Chondrocyte (in vitro differentiated cells): Measurements from ENCODE around the gene CERK. TPM values are rescaled to one million over a fixed set of nuclear protein-coding genes. Genes with fewer than 3 reads are reported as not detected.
A peak's percentile ranks its signal among the peaks of the same experiment; 100 is the strongest.

Experiments used
- DNase-seq: peaks from one replicate; pipeline ENCODE4 v3.0.0; 2021; ENCODE audit warnings: mixed read lengths, low spot score
- H3K27ac Mint-ChIP-seq: one replicate; pipeline ENCODE4 v1.8.0; 2021; ENCODE audit warnings: mild to moderate bottlenecking, moderate library complexity, mixed read lengths; ENCODE audit not compliant: unreplicated experiment
- H3K27me3 Mint-ChIP-seq: 2 replicates; pipeline ENCODE4 v1.8.0; 2021; ENCODE audit warnings: low read depth, mixed read lengths
- H3K36me3 Mint-ChIP-seq: 2 replicates; pipeline ENCODE4 v1.8.0; 2021; ENCODE audit warnings: low read depth, mixed read lengths
- H3K4me1 Mint-ChIP-seq: 2 replicates; pipeline ENCODE4 v1.8.0; 2021; ENCODE audit warnings: low read depth, mild to moderate bottlenecking, mixed read lengths
- H3K4me3 Mint-ChIP-seq: one replicate; pipeline ENCODE4 v1.8.0; 2021; ENCODE audit warnings: mild to moderate bottlenecking, moderate library complexity, mixed read lengths; ENCODE audit not compliant: unreplicated experiment
- H3K9me3 Mint-ChIP-seq: 2 replicates; pipeline ENCODE4 v1.8.0; 2021; ENCODE audit warnings: low read depth, mixed read lengths
- total RNA-seq: library from RNA; stranded (reverse); gene quantifications from 3 replicates; pipeline ENCODE4 v1.2.1, GENCODE V29; 2021
- TF ChIP-seq, protein P1 (sequence below): fragments of 200-600 bp; sonication (generic); IDR thresholded peaks from 2 replicates; pipeline ENCODE4 v1.5.0; 2021; ENCODE audit warnings: antibody characterized with exemption, mild to moderate bottlenecking, moderate library complexity

CERK gene
- total RNA-seq, 1 donor from 2014 or later, result 28.8 TPM

DNA sequence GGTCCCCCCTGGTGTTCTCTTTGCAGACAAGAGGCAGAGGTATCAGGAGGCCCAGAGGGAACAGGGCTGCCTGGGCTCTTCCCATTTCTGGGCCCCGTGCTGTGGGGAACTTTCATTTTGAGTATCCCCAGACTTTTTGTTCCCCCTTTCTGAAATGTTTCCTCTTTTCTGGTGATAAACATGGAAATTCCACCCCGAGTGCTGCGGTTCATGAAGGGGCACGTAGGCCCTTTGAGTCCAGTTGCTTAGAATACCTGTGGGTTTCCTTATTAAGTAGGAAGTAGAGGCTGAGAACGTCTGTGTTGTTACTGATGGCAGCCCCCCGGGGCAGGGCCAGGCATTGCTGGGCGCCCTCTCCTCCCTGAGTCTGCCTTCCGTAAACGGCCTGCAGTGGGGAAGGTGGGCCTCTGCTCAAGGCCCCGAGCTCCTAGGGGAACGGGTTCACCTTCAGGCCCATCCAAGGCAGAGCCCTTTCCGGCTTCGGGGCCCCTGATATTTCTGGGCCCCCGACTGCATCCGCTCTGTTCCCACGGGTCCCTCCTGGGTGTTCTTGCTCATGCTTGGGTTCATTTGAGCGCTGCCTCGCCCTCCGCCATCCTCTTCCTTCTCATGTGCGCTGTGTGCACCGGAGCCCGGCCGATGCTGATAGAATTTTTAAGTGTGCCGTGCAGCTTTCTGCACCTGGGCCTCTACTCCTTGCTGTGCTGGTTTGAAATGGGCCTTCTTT is 36.4 kb upstream of the CERK start:
- no peaks in the 10 kb centered on the region for H3K9me3 Mint-ChIP-seq

DNA sequence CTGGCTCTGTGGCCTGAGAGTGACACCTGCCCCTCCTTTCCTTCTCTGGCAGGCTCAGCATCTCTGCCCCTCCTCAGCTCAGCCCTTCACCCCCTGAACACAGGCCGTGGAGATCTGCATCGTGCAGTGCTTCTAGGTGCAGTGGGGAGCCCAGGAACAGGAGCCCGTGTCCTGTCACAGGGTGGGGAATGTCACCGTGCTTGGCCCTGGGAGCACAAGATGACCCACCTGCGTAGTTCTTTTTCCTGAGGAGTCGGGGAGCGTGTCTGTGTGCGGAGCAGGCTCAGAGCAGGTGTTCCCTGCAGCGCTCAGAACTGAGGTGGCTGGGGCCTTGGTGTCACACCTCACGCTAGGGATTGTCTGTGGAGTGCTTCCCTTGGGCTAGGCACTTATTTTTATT is 35.0 kb upstream of the CERK start:
- TF ChIP-seq, protein P1, sequence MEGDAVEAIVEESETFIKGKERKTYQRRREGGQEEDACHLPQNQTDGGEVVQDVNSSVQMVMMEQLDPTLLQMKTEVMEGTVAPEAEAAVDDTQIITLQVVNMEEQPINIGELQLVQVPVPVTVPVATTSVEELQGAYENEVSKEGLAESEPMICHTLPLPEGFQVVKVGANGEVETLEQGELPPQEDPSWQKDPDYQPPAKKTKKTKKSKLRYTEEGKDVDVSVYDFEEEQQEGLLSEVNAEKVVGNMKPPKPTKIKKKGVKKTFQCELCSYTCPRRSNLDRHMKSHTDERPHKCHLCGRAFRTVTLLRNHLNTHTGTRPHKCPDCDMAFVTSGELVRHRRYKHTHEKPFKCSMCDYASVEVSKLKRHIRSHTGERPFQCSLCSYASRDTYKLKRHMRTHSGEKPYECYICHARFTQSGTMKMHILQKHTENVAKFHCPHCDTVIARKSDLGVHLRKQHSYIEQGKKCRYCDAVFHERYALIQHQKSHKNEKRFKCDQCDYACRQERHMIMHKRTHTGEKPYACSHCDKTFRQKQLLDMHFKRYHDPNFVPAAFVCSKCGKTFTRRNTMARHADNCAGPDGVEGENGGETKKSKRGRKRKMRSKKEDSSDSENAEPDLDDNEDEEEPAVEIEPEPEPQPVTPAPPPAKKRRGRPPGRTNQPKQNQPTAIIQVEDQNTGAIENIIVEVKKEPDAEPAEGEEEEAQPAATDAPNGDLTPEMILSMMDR, result no peak
- peaks cover 52% of the 10 kb centered on the region for H3K4me1 Mint-ChIP-seq
- H3K4me3 Mint-ChIP-seq, result no peak overlapping the region
- DNase-seq, result peak; percentile 64
- no peak overlapping the region for H3K27ac Mint-ChIP-seq
- H3K27me3 Mint-ChIP-seq, result no peaks in the 10 kb centered on the region
- H3K36me3 Mint-ChIP-seq, result no peaks in the 10 kb centered on the region
- H3K9me3 Mint-ChIP-seq, result no peaks in the 10 kb centered on the region

More for the DNA sequence above, 36.4 kb upstream of the CERK start:
- Mint-ChIP-seq H3K36me3 (no peaks in the 10 kb centered on the region), H3K27ac (peak overlapping the region; percentile 67), H3K4me1 (peaks cover 45% of the 10 kb centered on the region), H3K27me3 (no peaks in the 10 kb centered on the region), H3K4me3 (no peak overlapping the region)
- TF ChIP-seq, protein P1, result no peak
- DNase-seq, result peak; percentile 70

DNA sequence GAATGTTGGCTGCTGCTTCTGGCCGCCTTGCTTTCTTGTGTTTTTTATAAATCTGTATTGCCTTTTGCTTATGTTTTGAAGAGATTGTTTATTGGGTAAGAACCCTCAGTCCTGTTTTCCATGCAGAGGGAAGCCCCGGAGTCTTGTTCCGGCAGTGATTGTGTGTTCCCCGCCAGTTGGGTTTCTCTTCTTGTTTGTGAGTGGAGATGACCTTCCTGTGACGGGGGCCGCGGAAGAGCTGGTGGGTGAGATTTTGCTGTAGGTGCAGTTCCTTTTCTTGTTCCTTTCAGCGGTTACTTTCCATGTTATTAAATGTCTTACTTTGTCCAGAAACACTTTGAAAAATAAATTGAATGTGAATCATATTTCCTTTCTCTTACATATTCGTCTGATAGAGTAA is 32.7 kb upstream of the CERK start:
- TF ChIP-seq, protein P1, result no peak
- Mint-ChIP-seq H3K9me3 (no peaks in the 10 kb centered on the region), H3K27me3 (no peaks in the 10 kb centered on the region), H3K27ac (peak overlapping the region; percentile 8), H3K4me1 (peaks cover 42% of the 10 kb centered on the region), H3K4me3 (no peak overlapping the region), H3K36me3 (no peaks in the 10 kb centered on the region)
- DNase-seq, result peak; percentile 37

DNA sequence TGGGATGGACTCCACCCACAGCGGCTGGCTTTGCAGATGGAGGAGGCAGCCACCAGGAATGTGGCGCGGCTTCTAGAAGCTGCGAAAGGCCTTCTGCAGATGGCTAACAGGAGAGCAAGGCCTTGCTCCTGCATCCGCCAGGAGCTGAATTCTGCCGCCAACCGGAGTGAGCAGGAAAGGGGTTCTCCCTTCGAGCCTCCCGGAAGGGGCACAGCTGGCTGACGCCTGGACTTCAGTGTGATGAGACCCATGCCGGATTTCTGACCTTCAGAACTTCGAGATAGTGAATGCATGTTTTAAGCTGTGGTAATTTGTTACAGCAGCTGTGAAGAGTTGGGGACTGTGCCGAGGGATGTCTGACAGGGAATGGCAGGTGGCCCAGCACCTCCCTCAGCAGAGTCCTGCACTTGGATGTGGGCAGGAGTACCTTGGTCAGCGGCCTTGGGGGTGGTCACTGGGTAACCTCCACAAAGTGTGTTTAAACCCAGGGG is 32.1 kb upstream of the CERK start:
- TF ChIP-seq, protein P1, result no peak
- peak; percentile 75 for DNase-seq
- H3K27ac Mint-ChIP-seq, result no peak overlapping the region
- no peaks in the 10 kb centered on the region for H3K36me3 Mint-ChIP-seq
- no peaks in the 10 kb centered on the region for H3K27me3 Mint-ChIP-seq
- H3K9me3 Mint-ChIP-seq, result no peaks in the 10 kb centered on the region
- no peak overlapping the region for H3K4me3 Mint-ChIP-seq
- H3K4me1 Mint-ChIP-seq, result peaks cover 37% of the 10 kb centered on the region

DNA sequence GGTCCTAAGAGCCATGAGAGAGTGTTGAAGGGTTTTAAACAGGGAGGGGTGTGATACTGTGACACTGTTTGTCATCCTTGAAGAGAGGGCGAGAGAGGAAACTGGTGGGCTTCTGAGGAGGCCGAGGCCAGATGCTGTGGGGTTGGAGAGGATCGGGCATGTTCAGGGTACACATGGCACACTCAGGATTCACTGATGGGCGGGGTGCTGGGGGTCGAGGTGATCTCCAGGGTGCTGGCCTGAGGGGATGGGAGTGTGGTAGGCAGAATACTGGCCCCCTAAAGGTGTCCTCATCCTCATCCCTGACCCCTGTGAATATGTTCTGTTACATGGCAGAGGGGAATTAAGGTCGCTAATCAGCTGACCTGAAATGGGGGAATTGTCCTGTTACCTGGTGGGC is 31.7 kb upstream of the CERK start:
- peaks cover 32% of the 10 kb centered on the region for H3K4me1 Mint-ChIP-seq
- H3K27ac Mint-ChIP-seq, result no peak overlapping the region
- H3K9me3 Mint-ChIP-seq, result no peaks in the 10 kb centered on the region
- peak; percentile 47 for DNase-seq
- no peaks in the 10 kb centered on the region for H3K27me3 Mint-ChIP-seq
- no peaks in the 10 kb centered on the region for H3K36me3 Mint-ChIP-seq
- TF ChIP-seq, protein P1, result no peak
- no peak overlapping the region for H3K4me3 Mint-ChIP-seq
